Neural cell (in vitro differentiated cells): ENCODE data around the gene ATP8B4.

Source experiments
- CTCF ChIP-seq: fragments of 450-650 bp; IDR thresholded peaks from 2 replicates; pipeline ENCODE4 v1.5.1; 2014; ENCODE audit warnings: antibody characterized with exemption, mild to moderate bottlenecking, moderate library complexity; ENCODE audit not compliant: poor library complexity, severe bottlenecking
- RAD21 ChIP-seq: fragments of 450-650 bp; conservative IDR thresholded peaks from 2 replicates; pipeline ENCODE4 v1.6.1; 2014; ENCODE audit warnings: antibody characterized with exemption, mild to moderate bottlenecking, moderate library complexity

DNA sequence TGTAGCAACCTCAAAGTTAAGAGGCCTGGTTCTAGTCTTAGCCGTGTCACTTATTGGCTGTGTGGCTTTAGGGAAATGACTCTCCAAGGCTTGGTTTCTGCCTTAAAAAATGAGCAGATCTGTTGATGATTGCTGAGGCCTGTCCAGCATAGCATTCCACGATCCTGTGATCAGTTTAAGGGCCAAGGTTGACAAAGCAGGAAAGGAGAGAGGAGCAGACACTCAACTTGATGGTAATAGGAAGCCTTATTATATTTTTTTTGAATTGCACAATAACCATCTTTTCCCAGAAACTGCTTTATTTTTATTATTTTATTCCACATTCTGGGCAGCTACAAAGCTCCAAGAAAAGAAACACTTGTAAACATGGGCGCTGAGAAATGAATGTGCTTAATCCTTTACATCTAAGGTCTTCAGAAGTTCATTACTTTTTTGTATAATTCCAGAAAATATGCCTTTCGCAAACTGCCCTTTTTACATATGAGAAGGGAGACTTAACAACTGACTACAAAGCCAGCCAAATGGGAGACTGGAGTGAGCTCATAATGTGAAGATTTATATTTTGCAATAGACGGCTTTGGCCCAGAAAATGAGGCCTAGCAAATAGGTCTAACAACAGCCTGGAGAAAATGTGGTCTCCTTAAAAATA, 241.0 kb downstream of the ATP8B4 start:
- TF ChIP-seq CTCF (no peak), RAD21 (no peak)
